Measurements from ENCODE around the gene RBFOX1.

Gene RBFOX1

DNA sequence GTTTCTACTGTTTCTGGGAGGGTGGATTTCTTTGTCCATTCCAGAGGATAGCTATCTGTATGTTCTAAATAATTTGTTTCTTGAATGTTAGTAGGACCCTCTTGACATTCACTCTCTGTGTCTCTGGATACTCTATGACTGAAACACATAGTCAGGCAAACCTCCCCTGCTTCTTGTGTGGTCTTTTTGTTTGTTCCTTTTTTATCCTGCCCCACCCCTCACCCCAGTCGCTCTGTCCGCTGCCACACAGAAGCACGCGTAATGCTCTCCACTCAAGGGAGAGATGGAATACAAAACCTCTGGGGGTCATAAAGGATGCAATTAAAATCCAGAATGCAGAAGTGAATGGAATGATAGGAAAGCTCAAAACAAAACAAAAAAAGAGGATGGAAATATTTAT, 253.1 kb downstream of the RBFOX1 start:
- H3K4ac ChIP-seq (ENCODE audit: low read length): no peak overlapping the region
- H3K9ac ChIP-seq (ENCODE audit: low read depth, low read length, poor library complexity): no peak overlapping the region
- H3K4me3 ChIP-seq (ENCODE audit: low read length in 2 of 2): no peak overlapping the region
- no peak overlapping the region for H4K91ac ChIP-seq (ENCODE audit: low read depth, low read length, poor library complexity)
- no peak overlapping the region for H3K18ac ChIP-seq (ENCODE audit: low read length)
- H3K14ac ChIP-seq (ENCODE audit: low read length): no peak overlapping the region
- no peaks in the 10 kb centered on the region for H3K4me1 ChIP-seq (ENCODE audit: control insufficient read depth in 2 of 2, insufficient read depth in 1 of 2, low read depth in 1 of 2, low read length in 2 of 2)
- no peak overlapping the region for H2AK5ac ChIP-seq (ENCODE audit: low read depth, low read length)
- no peaks in the 10 kb centered on the region for H3K9me3 ChIP-seq (replicated peaks in 1 of 2; ENCODE audit: control insufficient read depth in 2 of 2, insufficient read depth in 1 of 2, low read depth in 1 of 2, low read length in 2 of 2)
- H3K36me3 ChIP-seq (replicated peaks in 1 of 2; ENCODE audit: control insufficient read depth in 2 of 2, insufficient read depth in 2 of 2, low read length in 2 of 2): no peaks in the 10 kb centered on the region
- no peak overlapping the region for H2AFZ ChIP-seq (ENCODE audit: low read length)
- H3K27ac ChIP-seq (replicated peaks; ENCODE audit: low read length): no peak overlapping the region
- H2BK12ac ChIP-seq (ENCODE audit: low read length): no peak overlapping the region
- H4K8ac ChIP-seq (ENCODE audit: low read depth, low read length): no peak overlapping the region
- H3K27me3 ChIP-seq (ENCODE audit: control insufficient read depth in 3 of 3, insufficient read depth in 3 of 3, low read depth in 1 of 3, low read length in 3 of 3): no peaks in the 10 kb centered on the region
- H3K79me1 ChIP-seq (ENCODE audit: low read depth, low read length): no peaks in the 10 kb centered on the region
- no peak for DNase-seq (ENCODE audit: low spot score)
- no CpG with 5 or more reads among the region's 4 CpGs for WGBS, 2 donors (ENCODE audit: extremely low coverage in 2 of 2, insufficient read length in 2 of 2, insufficient replicate concordance in 1 of 2)
- no peak overlapping the region for H3K4me2 ChIP-seq (ENCODE audit: insufficient read depth, low read length, poor library complexity, severe bottlenecking)
- H2BK15ac ChIP-seq (ENCODE audit: low read length): no peak overlapping the region
- H2BK120ac ChIP-seq (ENCODE audit: low read depth, low read length): no peak overlapping the region
- H3K23ac ChIP-seq (ENCODE audit: low read depth, low read length, poor library complexity): no peak overlapping the region
- H2BK5ac ChIP-seq (ENCODE audit: low read length): no peak overlapping the region

DNA sequence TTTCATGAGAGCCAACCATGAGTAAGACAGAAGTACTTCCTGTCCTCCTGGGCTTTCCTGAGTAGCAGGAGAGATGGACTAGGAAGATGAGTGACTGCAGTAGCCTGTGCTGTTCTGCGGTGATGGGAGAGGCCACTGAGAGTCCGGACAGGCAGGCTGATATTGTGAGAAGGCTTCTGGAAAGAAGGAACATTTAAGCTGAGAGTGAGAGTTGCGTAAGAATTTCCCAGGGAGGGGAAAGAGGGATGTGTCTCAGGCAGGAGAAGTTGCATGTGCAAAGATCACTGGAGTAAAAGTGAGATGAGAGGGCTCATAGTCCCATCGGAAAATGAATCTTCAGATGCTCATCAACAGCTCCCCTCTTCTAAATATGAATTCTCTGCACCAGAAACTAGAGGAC, 258.3 kb downstream of the RBFOX1 start:
- Histone ChIP-seq H3K27me3 (ENCODE audit: control insufficient read depth in 3 of 3, insufficient read depth in 3 of 3, low read depth in 1 of 3, low read length in 3 of 3) (no peaks in the 10 kb centered on the region), H3K79me1 (ENCODE audit: low read depth, low read length) (no peaks in the 10 kb centered on the region), H3K4me1 (ENCODE audit: control insufficient read depth in 2 of 2, insufficient read depth in 1 of 2, low read depth in 1 of 2, low read length in 2 of 2) (no peaks in the 10 kb centered on the region), H3K4ac (ENCODE audit: low read length) (no peak overlapping the region), H3K36me3 (replicated peaks in 1 of 2; ENCODE audit: control insufficient read depth in 2 of 2, insufficient read depth in 2 of 2, low read length in 2 of 2) (peaks cover 0 to 1% of the 10 kb centered on the region in 2 donors), H2BK120ac (ENCODE audit: low read depth, low read length) (no peak overlapping the region), H2AK5ac (ENCODE audit: low read depth, low read length) (no peak overlapping the region), H3K9ac (ENCODE audit: low read depth, low read length, poor library complexity) (no peak overlapping the region), H2BK12ac (ENCODE audit: low read length) (no peak overlapping the region), H2AFZ (ENCODE audit: low read length) (no peak overlapping the region), H3K9me3 (replicated peaks in 1 of 2; ENCODE audit: control insufficient read depth in 2 of 2, insufficient read depth in 1 of 2, low read depth in 1 of 2, low read length in 2 of 2) (no peaks in the 10 kb centered on the region), H2BK5ac (ENCODE audit: low read length) (no peak overlapping the region), H4K91ac (ENCODE audit: low read depth, low read length, poor library complexity) (no peak overlapping the region), H4K8ac (ENCODE audit: low read depth, low read length) (no peak overlapping the region), H3K18ac (ENCODE audit: low read length) (no peak overlapping the region), H3K27ac (replicated peaks; ENCODE audit: low read length) (no peak overlapping the region), H3K23ac (ENCODE audit: low read depth, low read length, poor library complexity) (no peak overlapping the region), H3K14ac (ENCODE audit: low read length) (no peak overlapping the region), H2BK15ac (ENCODE audit: low read length) (no peak overlapping the region), H3K4me2 (ENCODE audit: insufficient read depth, low read length, poor library complexity, severe bottlenecking) (no peak overlapping the region), H3K4me3 (ENCODE audit: low read length in 2 of 2) (no peak overlapping the region)
- WGBS, 2 donors (ENCODE audit: extremely low coverage in 2 of 2, insufficient read length in 2 of 2, insufficient replicate concordance in 1 of 2): no CpG with 5 or more reads among the region's 4 CpGs
- no peak for DNase-seq (ENCODE audit: low spot score)

GRCh38 chr16:7596308-7596707, 263.7 kb downstream of the RBFOX1 start:
- no peak overlapping the region for H3K23ac ChIP-seq (ENCODE audit: low read depth, low read length, poor library complexity)
- no peak overlapping the region for H3K4me3 ChIP-seq (ENCODE audit: low read length in 2 of 2)
- H3K36me3 ChIP-seq (replicated peaks in 1 of 2; ENCODE audit: control insufficient read depth in 2 of 2, insufficient read depth in 2 of 2, low read length in 2 of 2): peaks cover 0 to 1% of the 10 kb centered on the region in 2 donors
- H2BK120ac ChIP-seq (ENCODE audit: low read depth, low read length): no peak overlapping the region
- H3K27ac ChIP-seq (replicated peaks; ENCODE audit: low read length): no peak overlapping the region
- no peak overlapping the region for H2BK5ac ChIP-seq (ENCODE audit: low read length)
- no peak overlapping the region for H4K91ac ChIP-seq (ENCODE audit: low read depth, low read length, poor library complexity)
- DNase-seq (ENCODE audit: low spot score): no peak
- no peak overlapping the region for H3K14ac ChIP-seq (ENCODE audit: low read length)
- no peak overlapping the region for H2AK5ac ChIP-seq (ENCODE audit: low read depth, low read length)
- H3K79me1 ChIP-seq (ENCODE audit: low read depth, low read length): no peaks in the 10 kb centered on the region
- no peak overlapping the region for H2AFZ ChIP-seq (ENCODE audit: low read length)
- H2BK15ac ChIP-seq (ENCODE audit: low read length): no peak overlapping the region
- H3K4me1 ChIP-seq (ENCODE audit: control insufficient read depth in 2 of 2, insufficient read depth in 1 of 2, low read depth in 1 of 2, low read length in 2 of 2): peaks cover 0 to 1% of the 10 kb centered on the region in 2 donors
- H3K4me2 ChIP-seq (ENCODE audit: insufficient read depth, low read length, poor library complexity, severe bottlenecking): no peak overlapping the region
- no peak overlapping the region for H2BK12ac ChIP-seq (ENCODE audit: low read length)
- H3K4ac ChIP-seq (ENCODE audit: low read length): no peak overlapping the region
- H3K9ac ChIP-seq (ENCODE audit: low read depth, low read length, poor library complexity): no peak overlapping the region
- no peaks in the 10 kb centered on the region for H3K9me3 ChIP-seq (replicated peaks in 1 of 2; ENCODE audit: control insufficient read depth in 2 of 2, insufficient read depth in 1 of 2, low read depth in 1 of 2, low read length in 2 of 2)
- no CpG with 5 or more reads among the region's 11 CpGs for WGBS, 2 donors (ENCODE audit: extremely low coverage in 2 of 2, insufficient read length in 2 of 2, insufficient replicate concordance in 1 of 2)
- no peak overlapping the region for H3K18ac ChIP-seq (ENCODE audit: low read length)
- no peaks in the 10 kb centered on the region for H3K27me3 ChIP-seq (ENCODE audit: control insufficient read depth in 3 of 3, insufficient read depth in 3 of 3, low read depth in 1 of 3, low read length in 3 of 3)
- no peak overlapping the region for H4K8ac ChIP-seq (ENCODE audit: low read depth, low read length)

- H3K27ac ChIP-seq (replicated peaks; ENCODE audit: low read length): no peak overlapping the region
- no peak overlapping the region for H3K4me2 ChIP-seq (ENCODE audit: insufficient read depth, low read length, poor library complexity, severe bottlenecking)
- H3K27me3 ChIP-seq (ENCODE audit: control insufficient read depth in 3 of 3, insufficient read depth in 3 of 3, low read depth in 1 of 3, low read length in 3 of 3): no peaks in the 10 kb centered on the region
- H4K8ac ChIP-seq (ENCODE audit: low read depth, low read length): no peak overlapping the region
- H2BK5ac ChIP-seq (ENCODE audit: low read length): no peak overlapping the region
- no peaks in the 10 kb centered on the region for H3K36me3 ChIP-seq (replicated peaks in 1 of 2; ENCODE audit: control insufficient read depth in 2 of 2, insufficient read depth in 2 of 2, low read length in 2 of 2)
- no peak overlapping the region for H4K91ac ChIP-seq (ENCODE audit: low read depth, low read length, poor library complexity)
- H3K4ac ChIP-seq (ENCODE audit: low read length): no peak overlapping the region
- H2AK5ac ChIP-seq (ENCODE audit: low read depth, low read length): no peak overlapping the region
- no peak overlapping the region for H3K9ac ChIP-seq (ENCODE audit: low read depth, low read length, poor library complexity)
- H3K14ac ChIP-seq (ENCODE audit: low read length): no peak overlapping the region
- DNase-seq (ENCODE audit: low spot score): no peak
- H3K18ac ChIP-seq (ENCODE audit: low read length): no peak overlapping the region
- H2BK120ac ChIP-seq (ENCODE audit: low read depth, low read length): no peak overlapping the region
- H3K79me1 ChIP-seq (ENCODE audit: low read depth, low read length): no peaks in the 10 kb centered on the region
- H3K4me1 ChIP-seq (ENCODE audit: control insufficient read depth in 2 of 2, insufficient read depth in 1 of 2, low read depth in 1 of 2, low read length in 2 of 2): peaks cover 0 to 1% of the 10 kb centered on the region in 2 donors
- H2AFZ ChIP-seq (ENCODE audit: low read length): no peak overlapping the region
- H3K23ac ChIP-seq (ENCODE audit: low read depth, low read length, poor library complexity): no peak overlapping the region
- no peak overlapping the region for H2BK12ac ChIP-seq (ENCODE audit: low read length)
- H2BK15ac ChIP-seq (ENCODE audit: low read length): no peak overlapping the region
- H3K4me3 ChIP-seq (ENCODE audit: low read length in 2 of 2): no peak overlapping the region
- WGBS, 2 donors (ENCODE audit: extremely low coverage in 2 of 2, insufficient read length in 2 of 2, insufficient replicate concordance in 1 of 2): no CpG with 5 or more reads among the region's 3 CpGs
- H3K9me3 ChIP-seq (replicated peaks in 1 of 2; ENCODE audit: control insufficient read depth in 2 of 2, insufficient read depth in 1 of 2, low read depth in 1 of 2, low read length in 2 of 2): no peaks in the 10 kb centered on the region
These were observed 265.0 kb downstream of the RBFOX1 start for GRCh38 chr16:7597677-7598076.
